GM21619 (cell line): ENCODE measurements around the gene HOXB3.

Experiments
- ATAC-seq: cut with Tn5 transposase; IDR thresholded peaks from one replicate; pipeline ENCODE4 v1.9.1; 2021; ENCODE audit not compliant: unreplicated experiment

HOXB3 gene

GRCh38 chr17:48589831-48590606 is at the start of gene HOXB3:
Gene HOXB3 (minus strand): TSS chr17:48590241. CDS start chr17:48552474, 37,767 bp downstream.
- ATAC-seq, result no peak

GRCh38 chr17:48639136-48639535 is 49.1 kb upstream of the HOXB3 start:
- ATAC-seq, result no peak

- ATAC-seq, result no peak
Measured at GRCh38 chr17:48637323-48638260, 47.6 kb upstream of the HOXB3 start.

- ATAC-seq, result no peak
Measured at GRCh38 chr17:48636177-48637018, 46.4 kb upstream of the HOXB3 start.

- no peak for ATAC-seq
Measured at GRCh38 chr17:48634493-48635208, 44.6 kb upstream of the HOXB3 start.

GRCh38 chr17:48633266-48633677 is 43.2 kb upstream of the HOXB3 start:
- ATAC-seq, result no peak

- no peak for ATAC-seq
Measured at GRCh38 chr17:48632579-48633265, 42.7 kb upstream of the HOXB3 start.

GRCh38 chr17:48631693-48632578 is 41.9 kb upstream of the HOXB3 start:
- ATAC-seq, result no peak

- no peak for ATAC-seq
Measured at GRCh38 chr17:48630925-48631692, 41.1 kb upstream of the HOXB3 start.

GRCh38 chr17:48630009-48630924 is 40.2 kb upstream of the HOXB3 start:
- ATAC-seq, result no peak

GRCh38 chr17:48629411-48629759 is 39.3 kb upstream of the HOXB3 start:
- ATAC-seq, result no peak

GRCh38 chr17:48628649-48629410 is 38.8 kb upstream of the HOXB3 start:
- ATAC-seq, result no peak

GRCh38 chr17:48627623-48628521 is 37.8 kb upstream of the HOXB3 start:
- no peak for ATAC-seq

GRCh38 chr17:48627118-48627597 is 37.1 kb upstream of the HOXB3 start:
- no peak for ATAC-seq
